Activated CD4-positive, alpha-beta T cell treated with anti-CD3 and anti-CD28 coated beads, Interleukin-2, amount 50 U/mL, for 16 hours (primary cell): ENCODE data around the gene TPBGL.

ENCODE experiments used
- DNase-seq: peaks from one replicate; pipeline ENCODE4 v3.0.0-alpha.2; 2020

TPBGL gene

GRCh38 chr11:75246671-75247350, 6.2 kb downstream of the TPBGL start:
- no peak for DNase-seq

DNA sequence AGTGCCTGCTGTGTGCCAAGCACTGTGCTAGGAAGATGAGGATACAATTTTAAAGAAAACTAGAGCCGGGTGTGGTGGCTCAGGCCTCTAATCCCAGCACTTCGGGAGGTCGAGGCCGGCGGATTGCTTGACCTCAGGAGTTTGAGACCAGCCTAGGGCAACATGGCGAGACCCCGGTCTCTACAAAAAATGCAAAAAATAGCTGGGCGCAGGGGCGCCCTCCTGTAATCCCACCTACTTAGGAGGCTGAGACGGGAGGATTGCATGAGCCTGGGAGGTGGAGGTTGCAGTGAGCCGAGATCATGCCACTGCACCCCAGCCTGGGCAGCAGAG, 8.3 kb downstream of the TPBGL start:
- DNase-seq, result no peak

DNA sequence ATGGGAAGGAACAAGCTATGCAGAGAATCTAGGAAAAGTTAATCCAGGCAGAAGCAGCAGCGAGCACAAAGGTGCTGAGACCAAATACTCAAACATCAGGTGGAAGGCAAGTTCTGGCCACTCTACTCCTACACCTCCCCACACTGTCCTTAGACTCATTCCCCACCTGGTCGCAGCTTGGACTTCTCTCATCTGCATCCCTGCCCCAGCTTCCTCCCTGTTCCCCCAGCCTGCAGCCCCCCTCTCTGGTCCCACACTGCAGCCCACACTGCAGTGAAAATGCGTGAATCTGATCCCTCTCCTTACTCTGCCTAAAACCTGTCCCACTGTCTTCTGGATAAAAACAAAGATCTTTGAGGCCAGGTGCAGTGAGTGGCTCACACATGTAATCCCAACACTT, 9.1 kb downstream of the TPBGL start:
- no peak for DNase-seq

DNA sequence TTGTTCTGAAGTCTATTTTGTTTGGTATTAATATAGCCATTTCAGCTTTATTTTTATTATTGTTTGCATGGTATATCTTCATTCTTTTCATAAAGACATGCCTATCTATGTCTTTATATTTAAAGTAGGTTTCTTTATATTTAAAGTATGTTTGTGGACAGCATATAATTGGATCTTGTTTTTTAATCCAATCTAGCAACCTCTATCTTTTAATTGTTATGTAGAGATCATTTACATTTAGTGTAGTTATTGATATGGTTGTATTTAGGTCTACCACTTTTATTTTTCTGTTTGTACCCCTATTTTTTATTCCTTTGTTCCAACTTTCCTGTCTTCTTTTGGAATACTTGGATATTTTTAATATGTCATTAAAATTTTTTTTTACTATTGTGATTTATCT, 13.8 kb downstream of the TPBGL start:
- no peak for DNase-seq

DNA sequence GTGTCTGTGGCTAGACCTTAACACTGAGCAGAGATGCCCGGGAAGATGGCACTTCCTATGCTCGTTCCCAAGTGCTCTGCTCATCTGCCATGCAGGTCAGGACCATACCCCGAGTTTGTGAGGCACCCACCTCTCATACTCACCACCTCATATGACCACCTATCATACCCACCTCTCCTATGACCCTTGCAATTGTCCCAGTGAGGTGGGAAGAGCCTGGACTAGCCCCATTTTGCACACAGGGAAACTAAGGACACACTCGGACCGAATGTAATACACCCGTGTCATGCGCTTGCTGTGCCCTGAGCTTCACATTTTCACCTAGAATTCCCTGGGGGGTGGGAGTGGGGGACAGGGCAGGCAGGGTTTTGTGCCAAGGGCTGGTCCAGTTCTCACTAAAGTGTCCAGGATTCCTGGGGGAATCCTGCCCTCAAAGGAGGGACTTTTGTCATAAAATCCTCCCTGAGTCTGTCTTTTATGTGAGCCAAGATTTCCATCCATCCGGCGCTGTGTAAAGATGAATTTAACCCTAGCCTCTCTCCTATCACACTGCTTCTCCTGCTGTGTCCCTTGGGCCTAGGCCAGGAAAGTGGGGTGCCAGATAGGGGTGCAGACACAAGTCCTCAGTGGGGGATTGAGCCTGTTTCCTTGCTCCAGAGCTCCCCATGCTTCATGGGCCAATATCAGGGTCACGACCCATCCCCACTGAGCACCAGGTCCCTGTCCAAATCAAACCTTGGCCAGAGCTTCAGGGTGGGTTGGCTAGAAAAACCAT, 20.0 kb downstream of the TPBGL start:
- no peak for DNase-seq

DNA sequence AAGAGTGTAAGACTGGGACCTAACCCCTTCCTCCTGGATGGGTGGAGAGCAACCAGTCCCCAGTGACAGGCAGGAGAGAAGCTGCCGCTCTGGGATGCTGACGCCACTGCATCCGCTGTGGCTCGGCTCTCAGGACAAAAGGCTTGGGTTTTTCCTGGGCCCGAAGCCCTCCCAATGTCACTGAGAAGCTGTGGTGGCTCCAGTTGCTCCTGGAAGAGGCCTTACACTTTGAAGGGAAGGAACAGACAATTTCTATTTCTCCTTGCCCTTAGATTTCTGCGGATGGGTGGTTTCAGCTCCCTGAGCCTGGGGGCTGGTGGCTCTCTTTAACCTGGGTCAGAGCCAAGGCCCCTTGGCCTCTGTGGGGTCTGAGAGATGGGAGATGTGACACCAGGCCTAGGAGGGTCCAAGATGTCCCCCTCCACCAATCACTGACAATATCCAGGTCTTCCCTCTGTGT, 21.4 kb downstream of the TPBGL start:
- DNase-seq, result no peak

GRCh38 chr11:75262436-75262835, 21.9 kb downstream of the TPBGL start:
- DNase-seq, result no peak

DNA sequence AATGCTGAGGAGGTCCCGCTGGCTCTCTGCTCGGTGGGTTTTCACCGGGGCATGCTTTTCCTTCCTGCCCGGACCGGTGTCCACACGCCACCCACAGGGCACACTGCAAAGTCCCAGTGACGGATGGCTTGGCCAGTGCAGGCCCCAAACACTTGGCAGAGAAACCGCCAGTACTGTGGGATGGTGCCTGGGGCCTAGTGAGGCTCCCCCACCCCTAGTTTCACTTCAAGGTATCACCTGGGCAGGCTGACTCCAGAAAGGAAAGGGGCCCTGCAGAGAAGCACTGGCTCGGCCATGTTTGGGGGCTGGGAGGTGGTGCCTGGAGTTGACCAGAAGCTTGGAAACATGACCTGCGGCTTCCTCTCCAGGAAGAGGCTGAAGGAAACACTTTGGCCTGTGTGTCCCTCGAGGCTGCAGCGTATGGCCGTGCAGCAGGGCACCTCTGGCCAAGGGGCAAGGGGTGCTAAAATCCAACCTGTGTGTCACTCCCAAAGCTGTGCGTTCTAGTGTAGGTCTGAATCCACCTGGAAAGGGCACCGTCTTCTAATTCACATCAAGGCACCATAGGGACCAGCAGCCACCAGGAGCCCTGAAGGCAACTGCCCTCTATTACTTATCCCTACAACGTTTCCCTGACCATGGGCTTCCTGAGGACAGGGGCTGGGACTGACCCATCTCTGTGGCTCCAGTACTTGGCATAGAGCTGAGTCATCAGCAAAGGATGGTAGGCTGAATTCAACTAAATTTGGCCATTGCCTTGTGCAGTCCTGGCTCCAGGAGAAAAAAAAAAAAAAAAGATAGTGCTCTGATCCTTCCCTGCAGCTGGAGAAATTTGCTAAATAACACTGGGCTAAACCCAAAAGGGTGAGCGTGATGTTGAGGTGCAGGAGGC, 22.6 kb downstream of the TPBGL start:
- no peak for DNase-seq

DNA sequence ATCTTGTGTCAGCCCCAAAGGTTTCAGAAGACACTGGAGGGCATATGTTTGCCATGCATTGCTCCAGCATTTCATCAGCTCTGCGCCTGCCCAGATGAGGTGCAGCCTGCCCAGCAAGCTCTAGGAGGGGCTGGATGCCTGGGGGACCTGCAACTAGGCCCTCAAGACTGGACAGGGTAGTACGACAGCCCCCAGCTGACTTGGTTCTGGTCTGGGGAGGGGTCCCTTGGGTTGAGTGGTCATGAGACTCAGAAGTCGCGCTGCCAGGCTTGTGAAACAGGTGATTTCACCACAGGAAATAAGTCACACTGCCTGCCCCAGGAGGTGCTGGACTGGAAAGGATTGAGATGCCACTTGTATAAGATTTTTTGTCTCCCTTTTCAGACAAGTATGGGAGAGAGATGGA, 23.4 kb downstream of the TPBGL start:
- DNase-seq, result peak; percentile 16

DNA sequence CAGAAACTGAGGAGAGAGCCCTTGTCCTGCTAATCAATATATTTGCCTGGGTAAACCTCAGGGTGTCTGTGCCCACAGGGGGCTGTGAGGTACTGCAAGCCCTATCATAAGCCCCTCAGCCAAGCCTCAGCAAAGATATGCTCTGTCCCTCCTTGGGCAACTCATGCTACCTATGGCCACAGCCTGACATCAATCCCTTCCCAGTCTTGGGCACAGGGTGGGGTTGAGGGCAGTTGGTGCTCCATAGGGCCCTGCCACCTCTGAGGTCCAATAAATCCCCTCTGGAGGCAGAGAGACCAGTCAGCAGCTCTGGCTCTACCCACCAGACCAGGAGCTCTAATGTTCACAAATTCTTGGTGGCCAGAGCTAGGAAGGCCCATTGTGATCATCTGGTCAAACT, 23.8 kb downstream of the TPBGL start:
- DNase-seq, result no peak

- no peak for DNase-seq
These were observed 24.4 kb downstream of the TPBGL start for GRCh38 chr11:75264971-75265370.

- no peak for DNase-seq
These were observed 25.4 kb downstream of the TPBGL start for GRCh38 chr11:75265851-75266531.

DNA sequence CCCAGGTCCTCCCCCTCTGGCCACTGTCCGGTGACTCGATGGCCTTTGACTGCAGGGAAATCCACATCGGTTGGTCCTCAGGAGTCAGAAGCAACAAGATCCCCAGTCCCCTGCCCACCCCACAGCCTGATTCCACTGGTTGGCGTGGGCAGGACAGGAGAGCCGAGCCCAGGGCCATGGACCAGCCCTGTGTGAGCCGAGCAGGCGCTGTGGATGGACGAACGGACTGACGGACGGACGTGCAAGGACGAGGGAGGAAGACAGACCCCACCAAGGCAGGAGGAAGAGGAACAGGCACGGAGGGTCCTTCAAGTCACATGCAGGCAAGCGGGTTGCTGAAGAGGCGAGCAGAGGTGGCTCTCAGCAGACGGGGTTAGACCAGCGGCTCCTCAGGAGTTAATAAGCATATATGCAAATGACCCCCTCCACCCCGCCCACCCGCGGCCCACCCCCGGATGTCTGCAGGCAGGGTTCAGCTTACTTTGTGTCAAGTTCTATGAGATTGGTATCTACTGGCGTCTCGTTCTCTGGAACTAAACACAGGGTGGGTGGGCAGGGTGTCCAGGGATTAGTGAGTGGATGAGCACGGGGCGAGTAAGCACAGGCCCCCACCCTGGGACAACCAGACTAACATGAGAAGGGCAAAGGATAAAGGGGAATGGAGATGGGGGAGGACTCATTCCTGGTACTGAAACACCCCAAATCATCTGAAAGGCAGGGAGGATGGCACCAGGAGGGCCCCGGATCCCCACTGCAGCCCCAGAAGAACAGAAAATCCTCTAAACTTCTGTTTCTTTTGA, 26.8 kb downstream of the TPBGL start:
- no peak for DNase-seq

- no peak for DNase-seq
These were observed 28.2 kb downstream of the TPBGL start for GRCh38 chr11:75268626-75269366.

DNA sequence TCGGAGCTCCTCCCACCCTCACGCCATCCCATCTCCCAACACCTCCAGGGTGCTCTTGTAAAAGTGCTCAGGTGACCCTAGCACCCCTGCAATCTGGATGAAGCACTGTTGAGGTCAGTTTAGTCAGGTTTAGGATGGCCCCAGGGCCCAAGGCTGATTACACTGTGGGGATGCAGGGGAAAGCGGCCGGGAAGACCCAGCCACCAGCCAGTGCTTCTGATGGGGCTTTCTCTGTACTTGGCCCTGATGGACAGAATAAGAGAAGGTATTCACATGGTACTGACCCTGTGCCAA, 28.7 kb downstream of the TPBGL start:
- no peak for DNase-seq

GRCh38 chr11:75269896-75270295, 29.3 kb downstream of the TPBGL start:
- no peak for DNase-seq

DNA sequence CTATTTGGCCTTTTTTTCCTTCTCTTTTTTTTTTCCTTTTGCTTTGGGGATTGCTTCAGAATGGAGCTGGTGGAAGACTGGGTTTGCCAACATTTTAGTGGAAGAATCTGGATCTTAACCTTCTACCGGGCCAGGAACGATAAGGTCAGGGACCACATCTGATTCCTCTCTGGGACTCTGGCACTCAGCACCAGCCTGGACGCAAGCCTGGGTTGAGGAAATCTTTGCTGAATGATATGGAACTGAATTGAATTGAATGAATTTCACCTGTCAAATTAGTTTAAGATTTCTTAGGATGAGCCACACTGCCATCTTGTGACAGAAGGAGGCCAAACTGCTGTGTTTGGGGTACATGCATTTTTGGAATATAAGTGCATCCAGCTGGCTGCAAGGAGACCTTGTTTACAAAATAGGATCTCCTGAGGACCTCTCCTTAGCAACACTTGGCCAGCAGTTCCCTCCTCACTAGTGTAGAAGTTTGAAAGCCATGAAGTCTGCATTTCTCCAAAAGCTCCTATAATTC, 30.4 kb downstream of the TPBGL start:
- peak; percentile 19 for DNase-seq

- no peak for DNase-seq
These were observed 31.2 kb downstream of the TPBGL start for GRCh38 chr11:75271730-75272129.

- no peak for DNase-seq
These were observed 31.8 kb downstream of the TPBGL start for GRCh38 chr11:75272391-75272790.

DNA sequence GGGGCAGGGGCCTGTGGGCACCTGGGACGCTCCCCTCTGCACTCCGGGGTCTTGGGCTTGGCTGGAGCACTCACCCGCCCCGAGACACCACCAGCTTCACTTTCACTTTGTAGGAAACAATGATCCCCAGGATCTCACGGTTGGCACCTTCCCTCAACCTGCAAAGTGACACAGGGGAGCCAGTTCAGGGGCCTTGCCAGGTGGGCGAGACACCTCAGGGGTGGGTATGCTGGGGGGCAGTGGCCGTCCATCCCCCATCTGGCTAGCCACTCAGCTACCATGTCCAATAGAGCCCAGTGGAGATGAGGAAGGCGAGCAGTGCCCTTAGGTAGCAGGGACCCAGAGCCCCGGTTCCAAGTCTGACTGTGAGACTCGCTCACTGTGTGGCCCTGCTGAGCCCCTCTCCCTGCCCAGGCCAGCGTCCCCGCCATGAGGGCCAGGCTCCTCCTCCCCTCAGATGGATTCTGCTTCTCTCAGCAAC, 32.3 kb downstream of the TPBGL start:
- no peak for DNase-seq
